Stimulated activated CD4-positive, alpha-beta T cell treated with anti-CD3 and anti-CD28 coated beads, Interleukin-15, amount 100 ng/mL, for 24 hours (primary cell): ENCODE measurements around the gene GRAMD2B.
"Not testable (repeated sequence)": the region's sequence is repeated elsewhere in the genome, so short reads cannot be mapped to it uniquely, and the experiment has no call there.

Experiments
- DNase-seq: peaks from one replicate; pipeline ENCODE4 v3.0.0-alpha.2; 2020

GRAMD2B gene

DNA sequence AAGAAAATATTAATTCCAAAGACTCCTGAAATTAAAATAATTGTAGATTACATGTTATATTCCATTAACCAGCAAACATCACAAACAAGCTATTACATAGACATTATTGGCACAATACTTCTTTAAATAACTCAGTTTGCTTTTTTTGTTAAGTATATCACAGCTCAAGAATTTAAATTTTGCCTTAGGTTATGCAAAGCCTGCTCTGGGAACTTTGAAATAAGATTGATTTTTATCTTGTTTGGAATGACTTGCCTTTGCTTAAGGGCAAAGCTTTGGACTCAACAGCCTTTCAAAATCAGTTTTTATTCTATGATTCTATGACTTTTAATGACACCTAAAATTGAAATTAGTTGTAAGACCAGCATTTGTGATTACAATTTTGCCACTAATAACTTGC lies 93.6 kb downstream of the GRAMD2B start:
- no peak for DNase-seq

GRCh38 chr5:126519223-126519622 lies 96.0 kb downstream of the GRAMD2B start:
- not testable (repeated sequence) for DNase-seq

GRCh38 chr5:126519637-126520592 lies 96.7 kb downstream of the GRAMD2B start:
- no peak for DNase-seq

DNA sequence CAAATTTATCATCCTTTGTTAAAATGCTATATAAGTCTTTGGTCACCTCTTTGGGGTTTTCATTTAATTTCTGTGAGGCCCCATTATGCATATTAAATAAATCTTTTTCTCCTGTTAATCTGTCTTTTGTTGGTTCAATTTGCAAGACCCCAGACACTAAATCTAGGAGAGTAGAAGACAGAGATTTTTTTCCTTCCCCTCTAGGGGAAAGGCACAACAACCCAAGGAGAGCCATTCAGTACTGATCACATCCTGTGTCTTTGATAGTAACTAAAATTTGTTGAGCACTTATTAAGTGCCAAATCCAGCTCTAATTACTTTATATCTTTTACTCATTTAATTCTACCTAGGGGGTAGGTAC lies 97.4 kb downstream of the GRAMD2B start:
- no peak for DNase-seq

- DNase-seq: no peak
Measured at GRCh38 chr5:126521130-126521529, 97.9 kb downstream of the GRAMD2B start.

- DNase-seq: no peak
Measured at GRCh38 chr5:126523818-126524510, 100.8 kb downstream of the GRAMD2B start.

DNA sequence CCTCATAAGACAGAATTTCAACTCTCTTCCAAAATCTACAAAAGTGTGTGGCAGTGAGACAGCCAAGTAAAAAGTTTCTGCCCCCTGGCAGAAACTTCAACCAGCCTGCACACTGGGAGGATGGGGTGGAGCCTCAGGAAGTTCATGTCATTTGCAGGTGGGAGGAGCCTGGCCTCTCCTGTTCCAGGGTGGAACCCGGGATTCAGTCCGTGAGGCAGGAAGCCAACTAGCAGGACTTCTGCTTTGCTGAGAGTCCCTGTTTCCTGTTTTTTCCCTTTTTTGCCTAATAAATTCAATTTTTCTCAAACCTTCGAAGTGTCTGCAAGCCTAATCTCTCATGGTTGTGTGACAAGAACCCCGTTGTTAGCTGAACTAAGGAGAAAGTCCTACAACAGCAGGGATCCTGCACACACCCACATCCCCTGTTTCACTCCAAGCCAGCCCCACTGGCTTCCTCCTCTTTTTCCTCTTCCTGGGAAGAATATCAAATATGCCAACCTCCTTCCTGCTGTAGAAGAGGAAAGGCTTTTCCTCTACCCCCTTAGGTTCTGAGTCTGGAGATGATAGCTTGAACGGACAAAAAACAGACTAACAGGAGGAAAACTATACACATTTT lies 102.5 kb downstream of the GRAMD2B start:
- no peak for DNase-seq

GRCh38 chr5:126526493-126526892 lies 103.3 kb downstream of the GRAMD2B start:
- no peak for DNase-seq

- DNase-seq: no peak
Measured at GRCh38 chr5:126527158-126527557, 103.9 kb downstream of the GRAMD2B start.

- DNase-seq: no peak
Measured at GRCh38 chr5:126527892-126528291, 104.7 kb downstream of the GRAMD2B start.

- no peak for DNase-seq
Measured at GRCh38 chr5:126531543-126532120, 108.4 kb downstream of the GRAMD2B start.

DNA sequence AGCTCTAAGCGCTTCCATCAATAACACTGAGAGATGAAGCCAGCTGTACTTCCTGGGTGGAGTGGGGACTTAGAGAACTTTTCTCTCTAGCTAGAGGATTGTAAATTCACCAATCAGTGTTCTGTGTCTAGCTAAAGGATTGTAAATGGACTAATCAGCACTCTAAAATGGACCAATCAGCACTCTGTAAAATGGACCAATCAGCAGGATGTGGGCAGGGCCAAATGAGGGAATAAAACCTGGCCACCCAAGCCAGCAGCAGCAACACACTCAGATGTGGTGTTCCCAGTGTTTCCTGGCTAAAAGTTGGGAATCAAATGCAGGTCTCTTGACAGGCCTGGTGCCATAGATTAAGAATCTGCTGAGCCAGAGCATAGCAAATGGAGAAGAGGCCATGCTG lies 111.3 kb downstream of the GRAMD2B start:
- DNase-seq: no peak

GRCh38 chr5:126535856-126536545 lies 112.8 kb downstream of the GRAMD2B start:
- no peak for DNase-seq

- no peak for DNase-seq
Measured at GRCh38 chr5:126536874-126537273, 113.7 kb downstream of the GRAMD2B start.

- no peak for DNase-seq
Measured at GRCh38 chr5:126538579-126538978, 115.4 kb downstream of the GRAMD2B start.

- no peak for DNase-seq
Measured at GRCh38 chr5:126540631-126541030, 117.4 kb downstream of the GRAMD2B start.

GRCh38 chr5:126542441-126542840 lies 119.2 kb downstream of the GRAMD2B start:
- no peak for DNase-seq

- DNase-seq: no peak
Measured at GRCh38 chr5:126543009-126543408, 119.8 kb downstream of the GRAMD2B start.

- no peak for DNase-seq
Measured at GRCh38 chr5:126543660-126544059, 120.5 kb downstream of the GRAMD2B start.
